Right lung (tissue), 5 donors: ENCODE measurements around the gene ZNF236. TPM values are rescaled to one million over a fixed set of nuclear protein-coding genes. Genes with fewer than 3 reads are reported as not detected.
"Not testable (repeated sequence)": the region's sequence is repeated elsewhere in the genome, so short reads cannot be mapped to it uniquely, and the experiment has no call there.

ENCODE experiments used
- DNase-seq, 2 donors: peaks; one replicate each; pipeline ENCODE4 v3.0.0-alpha.2; 2013
- polyA plus RNA-seq, 5 donors: library from polyadenylated mRNA; unstranded; fragments of 120-200 nt; gene quantifications; one replicate each; pipeline versions ENCODE4 v1.2.1 to v1.2.3, GENCODE V29; 2013; ENCODE audit warnings: inconsistent platforms in 1 of 5, low replicate concordance in 1 of 5; ENCODE audit not compliant: insufficient read length in 5 of 5, insufficient read depth in 1 of 5

ZNF236 gene
- polyA plus RNA-seq, 5 donors = 8.9 to 12.5 (median 11.1) TPM

DNA sequence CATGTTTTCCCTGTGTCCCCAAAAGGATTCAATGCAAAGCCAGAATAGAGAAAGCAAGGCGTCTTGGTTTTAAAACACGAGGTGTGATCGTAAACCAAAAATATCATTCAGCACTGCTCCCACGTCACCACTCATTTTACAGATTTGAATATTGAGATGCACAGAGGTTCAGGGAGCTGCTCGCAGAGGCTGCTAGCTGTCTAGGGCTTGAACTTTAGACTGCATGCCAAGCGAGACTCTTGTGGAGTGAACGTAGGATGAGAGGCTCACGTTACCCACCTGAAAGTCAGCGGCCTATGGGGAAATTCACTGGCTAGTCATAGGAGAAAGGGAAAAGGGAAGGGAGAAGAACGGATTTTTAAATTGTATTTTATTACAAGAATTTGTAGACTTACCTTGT lies 180.1 kb downstream of the ZNF236 start:
- DNase-seq = no peak

DNA sequence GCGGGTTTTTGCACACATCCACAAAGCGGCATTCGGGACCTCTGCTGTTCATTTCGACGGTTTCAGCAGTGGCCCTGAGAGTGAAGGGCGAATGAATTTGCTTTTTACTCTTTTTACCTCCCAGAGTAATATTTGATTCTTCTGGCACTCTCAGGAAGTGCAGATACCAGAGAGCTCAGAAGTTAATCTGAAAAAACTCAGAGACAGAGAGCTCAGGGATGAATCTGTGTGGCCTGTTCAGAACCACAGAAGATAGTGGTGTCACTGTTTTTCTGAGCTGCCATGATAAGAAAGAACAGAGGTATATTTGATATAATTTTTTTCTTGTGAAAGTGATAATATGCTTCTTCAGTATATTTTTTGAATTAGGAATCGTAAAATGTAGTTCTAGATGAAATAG lies 181.0 kb downstream of the ZNF236 start:
- no peak for DNase-seq

- no peak for DNase-seq
These were observed 182.4 kb downstream of the ZNF236 start for GRCh38 chr18:77004555-77005380.

DNA sequence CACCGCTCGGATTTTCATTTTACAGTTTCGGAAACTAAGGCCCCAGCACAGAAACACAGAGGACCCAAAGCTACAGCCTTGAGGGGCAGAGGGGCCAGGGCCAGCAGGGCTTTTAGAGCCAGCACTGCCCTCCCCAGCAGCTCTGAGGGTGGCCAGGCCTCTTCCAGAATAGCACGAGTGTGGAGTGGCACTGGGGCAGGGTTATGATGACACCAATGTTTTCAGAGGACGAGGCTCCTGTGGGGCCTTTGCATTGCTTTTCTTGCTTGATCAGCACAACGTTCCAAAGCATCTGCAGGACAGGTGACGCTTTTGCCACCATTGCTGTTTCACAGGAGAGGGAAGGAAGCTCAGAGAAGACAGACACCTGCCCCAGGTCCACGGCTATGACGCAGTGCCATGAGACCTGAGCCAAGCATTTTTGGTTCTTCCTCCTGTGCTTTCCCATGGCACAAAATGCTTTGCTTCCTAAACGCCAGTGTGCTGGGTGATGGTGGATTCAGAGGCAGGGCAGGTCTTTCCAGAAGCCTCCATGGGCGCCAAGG lies 183.4 kb downstream of the ZNF236 start:
- DNase-seq = no peak

DNA sequence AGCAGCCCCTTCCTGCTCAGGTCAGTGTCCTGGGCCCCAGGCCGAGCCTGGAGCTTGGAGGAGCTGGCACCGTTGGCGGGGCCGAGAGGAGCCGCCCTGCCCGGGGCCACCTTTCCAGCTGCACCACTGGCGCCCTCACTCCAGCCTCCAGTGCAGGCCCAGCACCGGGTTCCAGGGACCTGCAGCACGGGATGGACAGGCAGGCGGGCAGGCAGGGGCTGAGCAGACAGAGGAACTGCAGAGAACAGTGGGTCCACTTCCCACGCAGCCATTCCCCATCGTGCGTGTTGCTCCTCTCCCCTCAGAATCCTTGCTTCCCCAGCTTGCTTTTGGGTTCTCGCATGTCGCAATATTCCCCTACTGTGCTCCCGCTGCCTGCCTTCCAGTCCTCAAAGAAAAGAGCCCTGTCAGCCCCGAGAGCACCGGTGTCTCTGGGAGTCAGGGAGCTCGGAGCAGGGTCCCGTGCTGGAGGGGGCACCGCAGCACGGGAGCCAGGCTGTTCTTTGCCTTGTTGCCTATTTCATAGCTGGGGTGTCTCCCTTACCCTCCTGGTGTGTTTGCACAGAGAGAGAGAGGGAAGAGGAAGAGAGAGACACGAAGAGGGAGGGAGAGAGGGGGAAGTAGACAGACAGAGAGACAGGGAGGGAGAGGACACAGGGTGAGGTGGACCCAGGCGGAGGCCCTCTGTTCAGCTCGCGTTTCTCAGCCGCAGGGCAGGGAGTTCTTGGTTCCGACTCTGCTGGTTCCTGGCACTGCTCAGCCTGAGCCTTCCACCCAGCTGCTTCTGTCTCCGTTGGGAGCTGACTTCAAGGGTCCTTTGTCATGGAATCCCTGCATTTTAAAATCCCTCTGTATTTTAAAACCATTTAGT lies 184.2 kb downstream of the ZNF236 start:
- no peak for DNase-seq

DNA sequence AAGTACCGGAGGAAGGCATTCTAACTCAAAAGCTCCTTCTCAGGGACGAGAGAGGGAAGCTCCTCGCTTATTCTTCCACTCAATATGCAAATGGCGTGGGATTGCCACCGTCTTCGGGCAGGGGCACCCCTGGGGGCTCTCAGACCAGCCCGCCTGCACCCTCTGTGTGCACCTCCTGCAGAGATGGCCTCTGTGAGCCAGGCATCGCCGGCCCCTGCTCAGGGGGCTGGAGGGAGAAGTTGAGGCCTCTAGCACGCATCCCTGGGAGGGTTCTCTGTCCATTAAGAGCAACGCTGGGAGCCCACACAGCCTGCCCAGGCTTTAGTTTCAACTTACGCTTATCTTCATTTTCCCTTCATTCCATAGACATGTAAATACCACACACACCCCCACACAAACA lies 184.9 kb downstream of the ZNF236 start:
- DNase-seq = no peak

- no peak for DNase-seq
These were observed 185.6 kb downstream of the ZNF236 start for GRCh38 chr18:77008006-77008405.

DNA sequence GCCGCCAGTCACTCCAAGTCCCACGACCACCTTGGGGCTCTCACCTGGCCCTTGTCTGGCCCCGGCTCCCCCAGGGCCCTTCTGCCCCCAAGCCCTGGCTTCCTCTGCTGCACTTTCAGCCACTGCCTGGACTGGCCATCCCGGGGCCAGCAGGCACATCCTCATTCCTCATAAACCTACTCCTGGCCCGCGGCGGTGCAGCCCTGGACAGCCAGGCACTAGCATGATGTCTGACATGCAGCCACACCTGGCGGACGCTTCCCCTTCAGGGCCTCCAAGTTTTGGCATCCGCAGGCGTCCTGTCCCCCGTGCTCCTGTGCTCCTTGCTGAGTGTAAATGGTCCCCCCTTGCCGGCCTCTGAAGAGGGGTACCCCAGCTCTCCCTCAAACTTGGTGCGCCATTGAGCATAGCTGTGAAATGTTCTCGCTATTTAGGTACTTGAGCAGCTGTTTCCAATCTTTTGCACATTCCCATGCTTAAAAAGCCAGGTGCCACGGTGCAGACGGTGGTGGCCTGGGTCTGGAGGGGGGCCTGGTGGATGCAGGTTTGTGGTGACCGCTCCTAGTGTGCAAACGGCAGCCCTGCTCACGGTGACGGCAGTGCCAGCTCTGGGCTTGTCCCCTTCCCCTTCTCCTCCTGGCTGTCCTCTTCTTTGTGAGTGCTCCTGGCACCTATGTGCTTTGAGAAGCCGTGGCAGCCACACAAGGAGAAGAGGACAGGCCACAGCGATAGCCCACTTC lies 186.4 kb downstream of the ZNF236 start:
- no peak for DNase-seq

DNA sequence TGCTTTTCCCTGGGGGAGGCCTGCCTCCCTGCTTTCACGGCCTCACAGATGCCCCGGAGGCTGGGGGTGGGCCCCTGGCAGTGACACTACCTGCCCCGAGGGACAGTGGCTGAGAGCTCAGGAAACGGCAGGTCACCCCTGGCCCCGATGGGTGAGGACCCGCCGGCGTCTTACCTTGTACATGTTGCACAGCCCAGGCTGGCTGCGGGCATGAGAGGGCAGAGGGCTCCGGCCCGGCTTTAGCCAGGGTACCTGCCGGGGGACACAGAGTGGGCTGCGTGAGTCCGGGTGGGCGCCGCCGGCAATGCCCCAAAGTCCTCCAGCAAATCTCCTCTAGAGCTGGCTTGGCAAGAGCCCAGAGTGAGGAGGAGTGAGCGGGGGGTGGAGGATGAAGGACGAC lies 187.3 kb downstream of the ZNF236 start:
- DNase-seq = no peak

DNA sequence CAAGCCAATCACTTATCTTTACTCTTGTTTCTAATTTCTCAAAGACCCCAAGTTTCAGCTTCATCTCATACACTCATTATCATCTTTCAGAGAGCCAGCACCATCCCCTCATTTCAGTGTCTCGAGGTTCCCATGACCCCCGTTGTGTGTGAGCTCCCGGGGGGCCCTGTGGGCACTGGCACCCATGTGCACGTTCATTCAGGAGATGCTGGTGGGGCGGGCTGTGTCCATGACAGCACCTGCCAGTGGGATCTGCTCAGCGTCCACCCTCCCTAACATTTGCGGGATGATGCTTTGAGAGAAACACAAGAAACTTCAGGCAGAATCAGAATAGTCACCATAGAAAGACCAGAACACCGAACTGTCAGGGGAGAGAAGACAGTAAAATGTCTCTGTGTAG lies 189.8 kb downstream of the ZNF236 start:
- no peak for DNase-seq

- no peak for DNase-seq
These were observed 190.6 kb downstream of the ZNF236 start for GRCh38 chr18:77012806-77013541.

GRCh38 chr18:77013811-77014521 lies 191.6 kb downstream of the ZNF236 start:
- peak; percentile 13 to 29 for DNase-seq

GRCh38 chr18:77014538-77014937 lies 192.2 kb downstream of the ZNF236 start:
- no peak for DNase-seq

DNA sequence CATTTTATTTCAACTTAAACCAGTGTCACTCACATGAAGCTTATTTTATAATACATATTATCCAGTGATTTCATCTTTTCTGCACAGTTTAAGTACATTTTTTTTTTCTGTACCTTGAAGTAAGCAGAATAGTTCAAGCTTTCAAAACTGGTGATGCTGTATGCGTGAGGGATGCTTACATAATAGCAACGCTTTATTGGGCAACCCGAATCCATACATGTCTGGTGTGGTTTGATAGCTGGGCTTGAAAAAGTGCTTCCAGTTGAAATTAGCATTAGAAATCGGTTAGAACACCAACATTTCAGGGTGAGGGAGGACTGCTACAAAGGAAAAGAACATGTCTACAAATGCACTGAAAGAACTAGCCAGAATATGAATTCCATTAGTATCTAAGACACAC lies 192.8 kb downstream of the ZNF236 start:
- DNase-seq = no peak

DNA sequence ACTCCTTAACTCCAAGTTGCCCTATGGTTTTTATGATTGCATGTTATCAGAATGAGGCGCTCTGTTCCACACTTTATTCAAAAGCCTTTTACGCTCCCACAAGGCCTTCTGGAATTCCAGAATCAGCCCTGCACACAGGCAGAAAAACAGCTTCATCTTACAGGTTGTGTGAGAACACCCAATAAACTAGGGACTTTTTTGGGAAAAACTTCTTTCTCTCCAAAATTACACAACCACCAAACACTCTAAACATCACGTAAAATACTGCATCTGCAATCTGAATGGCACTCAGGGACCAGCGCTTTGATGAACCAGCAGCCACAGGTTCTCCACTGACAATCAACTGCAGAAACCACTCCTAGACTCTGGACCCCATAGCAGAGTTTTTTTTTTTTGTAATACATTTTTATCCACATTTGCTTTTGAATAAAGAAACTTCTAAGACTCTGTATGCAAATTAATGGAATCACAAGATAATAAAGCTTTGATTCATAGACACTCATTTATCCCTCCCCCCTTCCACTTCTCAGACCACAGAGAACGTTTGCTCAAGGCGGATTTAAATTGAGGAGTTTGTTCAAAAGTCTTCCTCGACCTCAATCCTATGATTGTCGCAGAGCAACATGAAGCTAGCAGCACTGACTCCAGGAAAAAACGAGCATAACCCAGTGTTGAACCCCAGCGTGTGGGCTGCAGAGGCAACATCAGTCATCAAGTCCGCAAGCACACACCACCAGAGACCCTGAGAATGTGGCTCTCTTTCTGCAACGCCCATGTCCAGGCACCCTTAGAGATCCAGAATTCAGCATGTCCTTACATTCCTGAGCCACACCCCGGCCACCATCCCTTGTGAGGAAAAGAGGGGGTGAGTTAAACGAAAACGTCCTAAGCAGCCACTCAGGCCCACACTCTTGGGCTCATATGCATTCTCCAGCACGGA lies 193.7 kb downstream of the ZNF236 start:
- no peak for DNase-seq

DNA sequence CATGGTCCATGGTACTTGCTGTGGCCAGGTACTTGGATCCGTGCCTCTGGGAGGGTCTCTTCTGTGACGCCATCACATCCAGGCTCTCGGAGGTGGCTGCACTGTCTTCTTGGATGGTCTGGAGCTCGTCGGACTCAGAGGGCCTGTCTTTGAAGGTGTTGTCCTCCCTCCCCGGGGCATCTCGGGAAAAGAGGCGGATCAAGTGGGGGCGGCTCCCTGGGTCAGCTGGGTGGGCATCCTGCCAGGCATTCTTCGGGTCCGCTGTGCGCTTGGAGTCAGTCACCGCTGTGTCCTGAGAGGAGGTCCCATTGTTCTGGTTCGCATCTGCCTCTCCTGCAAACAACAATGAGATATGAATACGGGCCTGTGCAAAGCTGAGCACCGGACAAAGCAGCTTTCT lies 194.6 kb downstream of the ZNF236 start:
- DNase-seq = no peak

- DNase-seq = no peak
These were observed 195.0 kb downstream of the ZNF236 start for GRCh38 chr18:77017355-77017754.

- not testable (repeated sequence) for DNase-seq
These were observed 196.3 kb downstream of the ZNF236 start for GRCh38 chr18:77018650-77019049.

DNA sequence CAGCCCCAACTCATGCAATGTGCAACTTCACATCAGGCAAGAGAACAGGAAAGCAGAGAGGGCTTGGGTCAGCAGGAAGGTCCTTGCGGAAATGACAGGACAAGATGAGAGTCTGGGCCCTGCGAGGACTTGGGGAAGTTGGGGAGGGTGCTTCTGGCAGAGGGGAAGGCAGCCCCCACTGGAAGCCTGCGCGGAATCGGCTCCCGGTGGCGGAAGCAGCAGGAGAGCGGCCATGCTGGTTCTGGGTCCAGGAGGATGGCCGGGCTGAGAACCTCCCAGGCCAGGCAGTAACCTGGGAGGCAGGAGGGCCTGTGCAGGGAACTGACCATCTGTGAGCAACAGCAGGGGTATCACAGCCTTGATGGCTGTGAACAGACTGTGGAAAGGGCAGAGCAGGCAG lies 197.3 kb downstream of the ZNF236 start:
- DNase-seq = no peak
